D721Med (cell line): ENCODE measurements around the gene TMEM41A.
A peak's percentile ranks its signal among the peaks of the same experiment; 100 is the strongest.
"Not testable (repeated sequence)": the region's sequence is repeated elsewhere in the genome, so short reads cannot be mapped to it uniquely, and the experiment has no call there.

Experiments
- DNase-seq: peaks from one replicate; pipeline ENCODE4 v3.0.0; 2011; ENCODE audit warnings: low spot score; ENCODE audit not compliant: insufficient read length
- FAIRE-seq: peaks from 2 replicates; lab custom pipeline; 2011; peaks lifted over from hg19 to GRCh38; lab: Jason Lieb, UNC
- CTCF ChIP-seq: IDR thresholded peaks from 2 replicates; pipeline ENCODE4 v1.5.1; 2012; ENCODE audit warnings: mild to moderate bottlenecking, control low read depth; ENCODE audit not compliant: insufficient read depth; ENCODE audit errors: missing control alignments

Gene TMEM41A

GRCh38 chr3:185473290-185473815 is 25.5 kb downstream of the TMEM41A start:
- TF ChIP-seq CTCF = no peak
- FAIRE-seq = no peak
- DNase-seq = no peak

DNA sequence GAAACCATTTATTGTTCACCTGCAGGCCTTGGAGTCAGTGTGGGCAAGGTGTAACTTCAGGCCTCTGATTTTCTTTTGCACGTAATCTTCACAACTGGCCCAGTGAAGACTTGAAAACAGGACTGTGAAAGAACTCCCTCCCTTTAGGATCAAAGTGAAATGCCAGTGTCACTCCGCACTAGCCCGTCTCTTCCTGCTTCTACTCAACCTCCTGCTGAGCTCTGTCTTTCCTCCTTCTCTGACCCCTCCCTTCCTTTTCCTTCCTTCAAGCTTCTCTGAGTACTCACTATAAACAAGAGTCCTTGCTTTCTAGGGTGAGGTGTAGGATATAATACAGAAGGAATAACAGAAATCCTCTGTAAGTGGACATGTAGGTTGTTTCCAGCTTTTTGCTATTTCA is 28.5 kb downstream of the TMEM41A start:
- FAIRE-seq (no peak), DNase-seq (no peak)
- no peak for TF ChIP-seq CTCF

GRCh38 chr3:185469542-185469941 is 29.3 kb downstream of the TMEM41A start:
- FAIRE-seq (no peak), DNase-seq (no peak)
- no peak for TF ChIP-seq CTCF

GRCh38 chr3:185466123-185466522 is 32.7 kb downstream of the TMEM41A start:
- FAIRE-seq, DNase-seq: not testable (repeated sequence)

- FAIRE-seq (no peak), DNase-seq (no peak)
- no peak for TF ChIP-seq CTCF
Observed at GRCh38 chr3:185465471-185465870, 33.4 kb downstream of the TMEM41A start.

GRCh38 chr3:185460719-185461350 is 38.0 kb downstream of the TMEM41A start:
- peak; percentile 28 for TF ChIP-seq CTCF
- FAIRE-seq (no peak), DNase-seq (no peak)

DNA sequence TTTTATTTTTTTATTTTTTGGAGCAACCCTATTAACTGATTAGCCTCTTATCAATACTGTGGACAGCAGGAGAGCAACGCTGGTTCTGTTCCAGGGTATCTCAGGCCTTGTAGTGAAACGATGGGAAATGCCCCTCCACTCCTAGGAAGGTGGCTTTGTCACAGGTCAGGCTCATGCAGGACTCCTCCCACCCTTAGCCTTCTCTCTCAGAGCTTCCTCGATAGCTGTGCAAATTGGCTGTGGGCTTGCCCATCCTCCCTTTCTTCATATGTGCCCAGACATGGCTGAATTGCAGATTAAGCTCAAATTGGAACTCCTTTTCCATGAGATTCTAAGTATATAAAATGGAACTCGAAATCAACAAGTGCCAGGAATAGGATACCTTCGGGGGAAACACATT is 38.5 kb downstream of the TMEM41A start:
- DNase-seq = no peak
- no peak for TF ChIP-seq CTCF

More for the DNA sequence above, 38.5 kb downstream of the TMEM41A start:
- no peak for FAIRE-seq
